H9 (cell line): Measurements from ENCODE around the gene TCEAL8. TPM values are rescaled to one million over a fixed set of nuclear protein-coding genes. Genes with fewer than 3 reads are reported as not detected.
"Not testable (repeated sequence)": the region's sequence is repeated elsewhere in the genome, so short reads cannot be mapped to it uniquely, and the experiment has no call there.

Experiments
- DNase-seq: peaks from one replicate; pipeline ENCODE4 v3.0.0-alpha.2; 2017
- H2AFZ ChIP-seq: one replicate; pipeline ENCODE4 v1.6.1; 2013; ENCODE audit warnings: mild to moderate bottlenecking, low read length, control low read depth, moderate library complexity
- H2AK5ac ChIP-seq: 2 replicates; pipeline ENCODE4 v1.6.1; 2013; ENCODE audit warnings: low read length, control low read depth, mixed read lengths; ENCODE audit not compliant: insufficient read length
- H2BK120ac ChIP-seq: one replicate; pipeline ENCODE4 v1.6.1; 2013; ENCODE audit warnings: low read depth, mild to moderate bottlenecking, low read length, control low read depth, inconsistent platforms; ENCODE audit not compliant: poor library complexity, severe bottlenecking
- H2BK12ac ChIP-seq: 2 replicates; pipeline ENCODE4 v1.6.1; 2013; ENCODE audit warnings: low read length, control low read depth, mixed read lengths, low read depth; ENCODE audit not compliant: insufficient read length
- H2BK15ac ChIP-seq: 2 replicates; pipeline ENCODE4 v1.6.1; 2013; ENCODE audit warnings: low read depth, low read length, control low read depth
- H2BK20ac ChIP-seq: one replicate; pipeline ENCODE4 v1.6.1; 2013; ENCODE audit warnings: low read depth, mild to moderate bottlenecking, low read length, control low read depth, inconsistent platforms; ENCODE audit not compliant: poor library complexity, severe bottlenecking
- H2BK5ac ChIP-seq: 2 replicates; pipeline ENCODE4 v1.6.1; 2013; ENCODE audit warnings: low read length, control low read depth, mixed read lengths; ENCODE audit not compliant: insufficient read length
- H3K14ac ChIP-seq: 2 replicates; pipeline ENCODE4 v1.6.1; 2013; ENCODE audit warnings: low read length, control low read depth; ENCODE audit not compliant: insufficient read depth
- H3K18ac ChIP-seq: 2 replicates; pipeline ENCODE4 v1.6.1; 2013; ENCODE audit warnings: low read depth, mild to moderate bottlenecking, mixed read lengths, low read length, control low read depth; ENCODE audit not compliant: insufficient read length
- H3K23ac ChIP-seq: 2 replicates; pipeline ENCODE4 v1.6.1; 2013; ENCODE audit warnings: low read length, control low read depth, mixed read lengths, low read depth; ENCODE audit not compliant: insufficient read length
- H3K23me2 ChIP-seq: 2 replicates; pipeline ENCODE4 v1.6.1; 2013; ENCODE audit warnings: low read depth, mild to moderate bottlenecking, mixed read lengths, low read length, control low read depth; ENCODE audit not compliant: insufficient read length, poor library complexity, severe bottlenecking
- H3K27ac ChIP-seq: 2 replicates; pipeline ENCODE4 v1.5.1; 2013; ENCODE audit warnings: low read length, control low read depth, mixed read lengths, low read depth; ENCODE audit not compliant: insufficient read length
- H3K27me3 ChIP-seq: 2 replicates; pipeline ENCODE4 v1.6.1; 2013; ENCODE audit warnings: low read length, control low read depth, inconsistent platforms; ENCODE audit not compliant: insufficient read depth
- H3K4ac ChIP-seq: 2 replicates; pipeline ENCODE4 v1.6.1; 2013; ENCODE audit warnings: low read depth, mild to moderate bottlenecking, control low read depth, inconsistent platforms, low read length, moderate library complexity
- H3K4me1 ChIP-seq: 2 replicates; pipeline ENCODE4 v1.6.1; 2013; ENCODE audit warnings: low read length, control low read depth, inconsistent platforms; ENCODE audit not compliant: insufficient read depth
- H3K4me2 ChIP-seq: 2 replicates; pipeline ENCODE4 v1.6.1; 2013; ENCODE audit warnings: low read length, control low read depth, mixed read lengths; ENCODE audit not compliant: insufficient read length, insufficient read depth
- H3K56ac ChIP-seq: 2 replicates; pipeline ENCODE4 v1.6.1; 2013; ENCODE audit warnings: low read depth, mild to moderate bottlenecking, mixed read lengths, low read length, control low read depth; ENCODE audit not compliant: insufficient read length
- H3K79me1 ChIP-seq: 2 replicates; pipeline ENCODE4 v1.6.1; 2013; ENCODE audit warnings: low read depth, mild to moderate bottlenecking, moderate library complexity, low read length, control low read depth, inconsistent platforms; ENCODE audit not compliant: insufficient read depth, poor library complexity, severe bottlenecking
- H3K79me2 ChIP-seq: 2 replicates; pipeline ENCODE4 v1.6.1; 2013; ENCODE audit warnings: low read length, control low read depth, inconsistent platforms; ENCODE audit not compliant: insufficient read depth
- H3K9ac ChIP-seq: 2 replicates; pipeline ENCODE4 v1.6.1; 2013; ENCODE audit warnings: low read length, control low read depth, mixed read lengths; ENCODE audit not compliant: insufficient read length; ENCODE audit errors: extremely low read depth
- H3K9me3 ChIP-seq: one replicate; pipeline ENCODE4 v1.6.1; 2013; ENCODE audit warnings: low read depth, low read length, inconsistent platforms; ENCODE audit not compliant: control insufficient read depth
- H3T11ph ChIP-seq: one replicate; pipeline ENCODE4 v1.6.1; 2013; ENCODE audit warnings: mild to moderate bottlenecking, low read length, control low read depth, inconsistent platforms
- H4K20me1 ChIP-seq: one replicate; pipeline ENCODE4 v1.6.1; 2013; ENCODE audit not compliant: control insufficient read depth, insufficient read length, insufficient read depth
- H4K5ac ChIP-seq: 2 replicates; pipeline ENCODE4 v1.6.1; 2013; ENCODE audit warnings: low read depth, mild to moderate bottlenecking, mixed read lengths, low read length, control low read depth; ENCODE audit not compliant: insufficient read length
- H4K8ac ChIP-seq: replicated peaks from 2 replicates; pipeline ENCODE4 v1.6.1; 2013; ENCODE audit warnings: low read length, control low read depth, mixed read lengths, low read depth; ENCODE audit not compliant: insufficient read length
- H4K91ac ChIP-seq: 2 replicates; pipeline ENCODE4 v1.6.1; 2013; ENCODE audit warnings: low read depth, mild to moderate bottlenecking, moderate library complexity, mixed read lengths, low read length, control low read depth; ENCODE audit not compliant: insufficient read length
- H3K27ac Mint-ChIP-seq, 3 experiments: 2 replicates in 2 of 3; 3 replicates in 1 of 3; pipeline ENCODE4 v1.8.0; 2020 to 2021; ENCODE audit warnings: mixed read lengths in 3 of 3, mild to moderate bottlenecking in 1 of 3, moderate library complexity in 1 of 3
- H3K27me3 Mint-ChIP-seq: 2 replicates; pipeline ENCODE4 v1.8.0; 2021; ENCODE audit warnings: low read depth, mild to moderate bottlenecking, moderate library complexity, mixed read lengths
- H3K36me3 Mint-ChIP-seq, 3 experiments: 2 replicates in 2 of 3; 3 replicates in 1 of 3; pipeline ENCODE4 v1.8.0; 2020 to 2021; ENCODE audit warnings: low read depth in 3 of 3, mixed read lengths in 3 of 3; ENCODE audit not compliant: insufficient read depth in 1 of 3
- H3K4me1 Mint-ChIP-seq, 2 experiments: 2 replicates each; pipeline ENCODE4 v1.8.0; 2020; ENCODE audit warnings: mixed read lengths in 2 of 2
- H3K4me3 Mint-ChIP-seq, 2 experiments: 2 replicates in 1 of 2; 3 replicates in 1 of 2; pipeline ENCODE4 v1.8.0; 2020 to 2021; ENCODE audit warnings: mild to moderate bottlenecking in 2 of 2, mixed read lengths in 2 of 2, moderate library complexity in 1 of 2
- H3K9me3 Mint-ChIP-seq, 2 experiments: 2 replicates in 1 of 2; 3 replicates in 1 of 2; pipeline ENCODE4 v1.8.0; 2020; ENCODE audit warnings: mild to moderate bottlenecking in 2 of 2, mixed read lengths in 2 of 2, moderate library complexity in 1 of 2
- CTCF ChIP-seq: fragments of 200-600 bp; sonication (generic); conservative IDR thresholded peaks from 3 replicates; pipeline ENCODE4 v1.8.0; 2021; ENCODE audit warnings: antibody characterized with exemption, mild to moderate bottlenecking
- WGBS: extraction: QIAGEN DNeasy Blood & Tissue Kit; methylation state at CpG from one replicate; pipeline ENCODE4 v1.1.7; 2013; ENCODE audit warnings: missing lambda C conversion rate, low lambda C conversion rate, mixed read lengths; ENCODE audit not compliant: insufficient read length; ENCODE audit errors: extremely low coverage; 5-methylcytosine and 5-hydroxymethylcytosine counted together
- total RNA-seq: library from RNA; stranded (reverse); gene quantifications from 2 replicates; pipeline ENCODE4 v1.2.1, GENCODE V29; 2021

Gene TCEAL8
- total RNA-seq, 1 experiment from 2014 or later = 78.1 TPM

- Histone ChIP-seq H3K14ac (no peak overlapping the region), H3K56ac (no peak overlapping the region), H4K8ac (no peak overlapping the region), H2AFZ (no peak overlapping the region), H3K9ac (no peak overlapping the region), H2BK20ac (no peak overlapping the region), H3K23ac (no peak overlapping the region), H3K27me3 (no peaks in the 10 kb centered on the region), H3K9me3 (no peaks in the 10 kb centered on the region), H3K27ac (no peak overlapping the region), H2BK12ac (no peak overlapping the region), H3K18ac (no peak overlapping the region), H2BK15ac (no peak overlapping the region), H2AK5ac (no peak overlapping the region), H2BK120ac (no peak overlapping the region), H3K4me2 (no peak overlapping the region), H2BK5ac (no peak overlapping the region), H3K4me1 (no peaks in the 10 kb centered on the region), H3K79me1 (no peaks in the 10 kb centered on the region), H4K91ac (no peak overlapping the region), H3K4ac (no peak overlapping the region), H4K20me1 (no peaks in the 10 kb centered on the region), H3K79me2 (no peaks in the 10 kb centered on the region), H4K5ac (no peak overlapping the region), H3T11ph (no peak overlapping the region), H3K23me2 (no peaks in the 10 kb centered on the region)
- no peaks in the 10 kb centered on the region for H3K36me3 Mint-ChIP-seq
- no peak overlapping the region for H3K27ac Mint-ChIP-seq
- no peaks in the 10 kb centered on the region for H3K4me1 Mint-ChIP-seq
- H3K27me3 Mint-ChIP-seq = no peaks in the 10 kb centered on the region
- WGBS = no CpG with 5 or more reads among the region's 1 CpG
- no peak for TF ChIP-seq CTCF
- no peak for DNase-seq
- no peak overlapping the region for H3K4me3 Mint-ChIP-seq
- peaks cover 0 to 46% of the 10 kb centered on the region in 2 experiments; a peak in 3 of 5 replicates for H3K9me3 Mint-ChIP-seq
Observed at GRCh38 chrX:103236296-103236695, 18.7 kb downstream of the TCEAL8 start.

GRCh38 chrX:103235608-103236007 is 19.3 kb downstream of the TCEAL8 start:
- H2BK120ac ChIP-seq, H4K8ac ChIP-seq, H3K36me3 Mint-ChIP-seq, H3K4me2 ChIP-seq, H2BK20ac ChIP-seq, H3K4me1 Mint-ChIP-seq, H3K9me3 ChIP-seq, H2BK12ac ChIP-seq, H4K5ac ChIP-seq, H3K4ac ChIP-seq, H2AK5ac ChIP-seq, H3K27ac ChIP-seq, H3T11ph ChIP-seq, H3K23ac ChIP-seq, H3K27ac Mint-ChIP-seq, H3K14ac ChIP-seq, H3K79me2 ChIP-seq, H3K79me1 ChIP-seq, H3K27me3 Mint-ChIP-seq, DNase-seq, H3K18ac ChIP-seq, H3K9ac ChIP-seq, H3K56ac ChIP-seq, H2BK15ac ChIP-seq, H3K4me1 ChIP-seq, H3K23me2 ChIP-seq, H3K4me3 Mint-ChIP-seq, H2AFZ ChIP-seq, H3K27me3 ChIP-seq, H4K91ac ChIP-seq, H2BK5ac ChIP-seq, H4K20me1 ChIP-seq: not testable (repeated sequence)
- peaks cover 0 to 47% of the 10 kb centered on the region in 2 experiments; a peak in 3 of 5 replicates for H3K9me3 Mint-ChIP-seq
- WGBS = no CpG with 5 or more reads among the region's 2 CpGs
